ENCODE measurements around the gene CHADL.
"Not testable (repeated sequence)": the region's sequence is repeated elsewhere in the genome, so short reads cannot be mapped to it uniquely, and the experiment has no call there.

Gene CHADL

DNA sequence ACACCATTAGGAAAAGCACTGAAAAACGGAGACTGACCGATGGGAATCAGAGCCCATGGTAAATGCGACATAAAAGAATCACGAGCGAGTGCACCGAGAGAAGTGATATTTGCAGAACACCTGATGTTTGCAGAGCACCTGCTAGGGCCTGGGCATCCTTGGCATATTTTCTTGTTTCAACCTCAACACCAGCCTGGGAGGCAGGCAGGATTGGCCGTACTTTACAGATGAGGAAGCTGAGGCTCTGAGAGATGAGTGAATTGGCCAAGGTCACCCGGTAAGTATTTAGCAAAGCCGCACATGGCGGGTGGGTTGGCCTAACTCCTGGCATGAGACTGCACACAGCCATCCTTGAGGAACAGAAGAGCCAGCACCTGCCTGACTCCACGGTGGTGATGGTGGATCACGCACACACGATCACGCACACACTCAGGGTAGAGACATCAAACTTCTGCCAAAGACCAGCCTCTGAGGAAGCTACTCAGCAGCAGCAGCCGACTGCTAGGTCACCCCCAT, 21.6 kb upstream of the CHADL start:
- Histone ChIP-seq H3K9me2 (replicated peaks; ENCODE audit: low read depth, low read length) (no peaks in the 10 kb centered on the region), H3K4me2 (ENCODE audit: low read depth, low read length, poor library complexity, severe bottlenecking) (no peak overlapping the region), H3K27me3 (ENCODE audit: insufficient read depth, low read length, poor library complexity, severe bottlenecking) (no peaks in the 10 kb centered on the region), H4K20me1 (ENCODE audit: insufficient read depth, low read length, poor library complexity, severe bottlenecking) (no peaks in the 10 kb centered on the region), H3K4me3 (ENCODE audit: low read length, poor library complexity, severe bottlenecking) (no peak overlapping the region), H3K36me3 (ENCODE audit: insufficient read depth, low read length) (peaks cover 88% of the 10 kb centered on the region; the same call in 1 of the 2 replicates), H3K9ac (ENCODE audit: low read depth, low read length, poor library complexity, severe bottlenecking) (no peak overlapping the region), H3K4me1 (ENCODE audit: insufficient read depth, low read length, poor library complexity, severe bottlenecking) (no peaks in the 10 kb centered on the region), H2AFZ (ENCODE audit: low read length) (no peak overlapping the region), H3K79me2 (ENCODE audit: insufficient read depth, low read length) (no peaks in the 10 kb centered on the region), H3F3A (ENCODE audit: low read depth) (no peaks in the 10 kb centered on the region), H3K9me3 (ENCODE audit: insufficient read depth, low read depth, low read length) (no peaks in the 10 kb centered on the region)
- no peak for TF ChIP-seq EZH2phosphoT487 (IDR thresholded peaks at IDR 0.05; ENCODE audit: borderline replicate concordance)
- TF ChIP-seq, protein P1, sequence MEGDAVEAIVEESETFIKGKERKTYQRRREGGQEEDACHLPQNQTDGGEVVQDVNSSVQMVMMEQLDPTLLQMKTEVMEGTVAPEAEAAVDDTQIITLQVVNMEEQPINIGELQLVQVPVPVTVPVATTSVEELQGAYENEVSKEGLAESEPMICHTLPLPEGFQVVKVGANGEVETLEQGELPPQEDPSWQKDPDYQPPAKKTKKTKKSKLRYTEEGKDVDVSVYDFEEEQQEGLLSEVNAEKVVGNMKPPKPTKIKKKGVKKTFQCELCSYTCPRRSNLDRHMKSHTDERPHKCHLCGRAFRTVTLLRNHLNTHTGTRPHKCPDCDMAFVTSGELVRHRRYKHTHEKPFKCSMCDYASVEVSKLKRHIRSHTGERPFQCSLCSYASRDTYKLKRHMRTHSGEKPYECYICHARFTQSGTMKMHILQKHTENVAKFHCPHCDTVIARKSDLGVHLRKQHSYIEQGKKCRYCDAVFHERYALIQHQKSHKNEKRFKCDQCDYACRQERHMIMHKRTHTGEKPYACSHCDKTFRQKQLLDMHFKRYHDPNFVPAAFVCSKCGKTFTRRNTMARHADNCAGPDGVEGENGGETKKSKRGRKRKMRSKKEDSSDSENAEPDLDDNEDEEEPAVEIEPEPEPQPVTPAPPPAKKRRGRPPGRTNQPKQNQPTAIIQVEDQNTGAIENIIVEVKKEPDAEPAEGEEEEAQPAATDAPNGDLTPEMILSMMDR (conservative IDR thresholded peaks at IDR 0.05; ENCODE audit: low read length), result no peak

DNA sequence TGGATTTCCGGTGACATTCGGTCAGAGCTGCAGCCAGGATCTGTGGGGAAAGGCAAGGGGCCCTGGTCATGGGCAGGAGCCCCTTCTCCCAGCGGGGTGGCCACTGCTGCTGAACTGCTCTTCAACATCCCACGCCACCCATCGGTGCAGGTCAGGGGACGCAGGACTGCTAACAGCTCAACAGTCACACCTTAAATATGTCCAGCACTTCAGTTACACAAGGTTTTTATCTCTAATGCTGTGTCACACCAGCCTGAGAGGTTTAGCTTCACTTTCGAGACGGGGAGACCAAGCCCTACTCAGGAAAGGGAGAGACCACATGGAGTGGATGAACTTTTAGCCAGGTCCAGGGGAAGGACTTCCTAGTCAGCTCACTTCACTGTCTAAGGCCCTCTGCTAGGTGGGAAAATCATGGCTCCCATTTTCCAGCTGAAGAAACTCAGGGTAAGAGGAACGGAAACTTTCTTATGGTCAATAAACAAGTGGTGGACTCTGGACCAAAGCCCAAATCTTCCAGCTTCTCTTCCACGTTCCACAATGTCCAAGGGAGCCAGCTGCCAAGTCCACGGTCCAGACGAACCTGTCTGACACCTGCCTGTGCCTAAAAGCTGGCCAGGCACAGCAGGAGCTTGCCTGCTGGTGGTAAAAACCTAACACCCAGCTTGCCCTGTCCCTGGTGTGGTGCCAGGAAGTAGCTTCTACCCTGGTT, 21.0 kb upstream of the CHADL start:
- no peaks in the 10 kb centered on the region for H3K9me2 ChIP-seq (replicated peaks; ENCODE audit: low read depth, low read length)
- no peak overlapping the region for H3K9ac ChIP-seq (ENCODE audit: low read depth, low read length, poor library complexity, severe bottlenecking)
- no peaks in the 10 kb centered on the region for H3K4me1 ChIP-seq (ENCODE audit: insufficient read depth, low read length, poor library complexity, severe bottlenecking)
- H3K27me3 ChIP-seq (ENCODE audit: insufficient read depth, low read length, poor library complexity, severe bottlenecking), result no peaks in the 10 kb centered on the region
- TF ChIP-seq, protein P1 (conservative IDR thresholded peaks at IDR 0.05; ENCODE audit: low read length), result no peak
- TF ChIP-seq EZH2phosphoT487 (IDR thresholded peaks at IDR 0.05; ENCODE audit: borderline replicate concordance), result no peak
- no peaks in the 10 kb centered on the region for H4K20me1 ChIP-seq (ENCODE audit: insufficient read depth, low read length, poor library complexity, severe bottlenecking)
- H2AFZ ChIP-seq (ENCODE audit: low read length), result no peak overlapping the region
- no peaks in the 10 kb centered on the region for H3K79me2 ChIP-seq (ENCODE audit: insufficient read depth, low read length)
- no peaks in the 10 kb centered on the region for H3F3A ChIP-seq (ENCODE audit: low read depth)
- peaks cover 91% of the 10 kb centered on the region; the same call in 1 of the 2 replicates for H3K36me3 ChIP-seq (ENCODE audit: insufficient read depth, low read length)
- H3K4me3 ChIP-seq (ENCODE audit: low read length, poor library complexity, severe bottlenecking), result no peak overlapping the region
- no peak overlapping the region for H3K4me2 ChIP-seq (ENCODE audit: low read depth, low read length, poor library complexity, severe bottlenecking)
- H3K9me3 ChIP-seq (ENCODE audit: insufficient read depth, low read depth, low read length), result no peaks in the 10 kb centered on the region

- Histone ChIP-seq H3K36me3 (ENCODE audit: insufficient read depth, low read length) (peaks cover 93% of the 10 kb centered on the region; the same call in 1 of the 2 replicates), H3K9me3 (ENCODE audit: insufficient read depth, low read depth, low read length) (no peaks in the 10 kb centered on the region), H3K4me1 (ENCODE audit: insufficient read depth, low read length, poor library complexity, severe bottlenecking) (no peaks in the 10 kb centered on the region), H3K27me3 (ENCODE audit: insufficient read depth, low read length, poor library complexity, severe bottlenecking) (no peaks in the 10 kb centered on the region), H2AFZ (ENCODE audit: low read length) (no peak overlapping the region), H3K79me2 (ENCODE audit: insufficient read depth, low read length) (no peaks in the 10 kb centered on the region), H3K4me3 (ENCODE audit: low read length, poor library complexity, severe bottlenecking) (no peak overlapping the region), H3K4me2 (ENCODE audit: low read depth, low read length, poor library complexity, severe bottlenecking) (no peak overlapping the region), H4K20me1 (ENCODE audit: insufficient read depth, low read length, poor library complexity, severe bottlenecking) (no peaks in the 10 kb centered on the region), H3K9ac (ENCODE audit: low read depth, low read length, poor library complexity, severe bottlenecking) (no peak overlapping the region), H3K9me2 (replicated peaks; ENCODE audit: low read depth, low read length) (no peaks in the 10 kb centered on the region), H3F3A (ENCODE audit: low read depth) (no peaks in the 10 kb centered on the region)
- TF ChIP-seq, protein P1 (conservative IDR thresholded peaks at IDR 0.05; ENCODE audit: low read length), result no peak
These were observed 20.1 kb upstream of the CHADL start for GRCh38 chr22:41260871-41261270.

- H3K27me3 ChIP-seq (ENCODE audit: insufficient read depth, low read length, poor library complexity, severe bottlenecking); H3K4me1 ChIP-seq (ENCODE audit: insufficient read depth, low read length, poor library complexity, severe bottlenecking); H2AFZ ChIP-seq (ENCODE audit: low read length); H4K20me1 ChIP-seq (ENCODE audit: insufficient read depth, low read length, poor library complexity, severe bottlenecking); H3K9me2 ChIP-seq (replicated peaks; ENCODE audit: low read depth, low read length); H3F3A ChIP-seq (ENCODE audit: low read depth); H3K9me3 ChIP-seq (ENCODE audit: insufficient read depth, low read depth, low read length); H3K4me2 ChIP-seq (ENCODE audit: low read depth, low read length, poor library complexity, severe bottlenecking); H3K9ac ChIP-seq (ENCODE audit: low read depth, low read length, poor library complexity, severe bottlenecking); H3K4me3 ChIP-seq (ENCODE audit: low read length, poor library complexity, severe bottlenecking); H3K79me2 ChIP-seq (ENCODE audit: insufficient read depth, low read length): not testable (repeated sequence)
- H3K36me3 ChIP-seq (ENCODE audit: insufficient read depth, low read length), result peaks cover 94% of the 10 kb centered on the region; the same call in 1 of the 2 replicates
These were observed 19.0 kb upstream of the CHADL start for GRCh38 chr22:41259756-41260155.
